ENCODE results near the gene MFNG. TPM values are rescaled to one million over a fixed set of nuclear protein-coding genes. Genes with fewer than 3 reads are reported as not detected.

The MFNG gene
- total RNA-seq, 1 donor from 2014 or later = 75.4 TPM

GRCh38 chr22:37492428-37493344, 6.5 kb upstream of the MFNG start:
- peaks cover 13% of the 10 kb centered on the region for H3K27me3 Mint-ChIP-seq (ENCODE audit: unreplicated experiment)
- TF ChIP-seq CTCF (IDR thresholded peaks at IDR 0.05; ENCODE audit: unreplicated experiment) = peak; percentile 42
- peaks cover 30% of the 10 kb centered on the region for H3K36me3 Mint-ChIP-seq (ENCODE audit: low read depth, unreplicated experiment)
- peak overlapping the region; percentile 71 for H3K4me3 Mint-ChIP-seq (ENCODE audit: unreplicated experiment)
- no peaks in the 10 kb centered on the region for H3K9me3 Mint-ChIP-seq (ENCODE audit: unreplicated experiment)
- H3K4me1 Mint-ChIP-seq (ENCODE audit: unreplicated experiment) = peaks cover 7% of the 10 kb centered on the region
- peak; percentile 60 for DNase-seq (ENCODE audit: low spot score)
- H3K27ac Mint-ChIP-seq (ENCODE audit: unreplicated experiment) = no peak overlapping the region

- H3K4me3 Mint-ChIP-seq (ENCODE audit: unreplicated experiment) = no peak overlapping the region
- no peak for TF ChIP-seq CTCF (IDR thresholded peaks at IDR 0.05; ENCODE audit: unreplicated experiment)
These were observed 5.6 kb upstream of the MFNG start for GRCh38 chr22:37491559-37492427.

GRCh38 chr22:37491106-37491505, 4.9 kb upstream of the MFNG start:
- no peak for TF ChIP-seq CTCF (IDR thresholded peaks at IDR 0.05; ENCODE audit: unreplicated experiment)
- Mint-ChIP-seq H3K4me1 (ENCODE audit: unreplicated experiment) (peaks cover 19% of the 10 kb centered on the region), H3K9me3 (ENCODE audit: unreplicated experiment) (no peaks in the 10 kb centered on the region), H3K27ac (ENCODE audit: unreplicated experiment) (no peak overlapping the region), H3K27me3 (ENCODE audit: unreplicated experiment) (peaks cover 18% of the 10 kb centered on the region), H3K4me3 (ENCODE audit: unreplicated experiment) (no peak overlapping the region), H3K36me3 (ENCODE audit: low read depth, unreplicated experiment) (peaks cover 26% of the 10 kb centered on the region)
- no peak for DNase-seq (ENCODE audit: low spot score)

More at GRCh38 chr22:37491559-37492427, 5.6 kb upstream of the MFNG start:
- Mint-ChIP-seq H3K27me3 (ENCODE audit: unreplicated experiment) (peaks cover 16% of the 10 kb centered on the region), H3K27ac (ENCODE audit: unreplicated experiment) (no peak overlapping the region), H3K36me3 (ENCODE audit: low read depth, unreplicated experiment) (peaks cover 26% of the 10 kb centered on the region), H3K9me3 (ENCODE audit: unreplicated experiment) (no peaks in the 10 kb centered on the region), H3K4me1 (ENCODE audit: unreplicated experiment) (peaks cover 15% of the 10 kb centered on the region)
- DNase-seq (ENCODE audit: low spot score) = no peak

- no peak for DNase-seq (ENCODE audit: low spot score)
- no peaks in the 10 kb centered on the region for H3K9me3 Mint-ChIP-seq (ENCODE audit: unreplicated experiment)
- H3K4me1 Mint-ChIP-seq (ENCODE audit: unreplicated experiment) = peaks cover 21% of the 10 kb centered on the region
- H3K27ac Mint-ChIP-seq (ENCODE audit: unreplicated experiment) = no peak overlapping the region
- H3K4me3 Mint-ChIP-seq (ENCODE audit: unreplicated experiment) = no peak overlapping the region
- peaks cover 18% of the 10 kb centered on the region for H3K27me3 Mint-ChIP-seq (ENCODE audit: unreplicated experiment)
- H3K36me3 Mint-ChIP-seq (ENCODE audit: low read depth, unreplicated experiment) = peaks cover 22% of the 10 kb centered on the region
- TF ChIP-seq CTCF (IDR thresholded peaks at IDR 0.05; ENCODE audit: unreplicated experiment) = no peak
These were observed 3.8 kb upstream of the MFNG start for GRCh38 chr22:37489983-37490382.
